ENCODE measurements around the gene ABHD12. TPM values are rescaled to one million over a fixed set of nuclear protein-coding genes. Genes with fewer than 3 reads are reported as not detected.

ABHD12 gene
- total RNA-seq, 2 donors from 2014 or later = 20.7 to 40.6 TPM

DNA sequence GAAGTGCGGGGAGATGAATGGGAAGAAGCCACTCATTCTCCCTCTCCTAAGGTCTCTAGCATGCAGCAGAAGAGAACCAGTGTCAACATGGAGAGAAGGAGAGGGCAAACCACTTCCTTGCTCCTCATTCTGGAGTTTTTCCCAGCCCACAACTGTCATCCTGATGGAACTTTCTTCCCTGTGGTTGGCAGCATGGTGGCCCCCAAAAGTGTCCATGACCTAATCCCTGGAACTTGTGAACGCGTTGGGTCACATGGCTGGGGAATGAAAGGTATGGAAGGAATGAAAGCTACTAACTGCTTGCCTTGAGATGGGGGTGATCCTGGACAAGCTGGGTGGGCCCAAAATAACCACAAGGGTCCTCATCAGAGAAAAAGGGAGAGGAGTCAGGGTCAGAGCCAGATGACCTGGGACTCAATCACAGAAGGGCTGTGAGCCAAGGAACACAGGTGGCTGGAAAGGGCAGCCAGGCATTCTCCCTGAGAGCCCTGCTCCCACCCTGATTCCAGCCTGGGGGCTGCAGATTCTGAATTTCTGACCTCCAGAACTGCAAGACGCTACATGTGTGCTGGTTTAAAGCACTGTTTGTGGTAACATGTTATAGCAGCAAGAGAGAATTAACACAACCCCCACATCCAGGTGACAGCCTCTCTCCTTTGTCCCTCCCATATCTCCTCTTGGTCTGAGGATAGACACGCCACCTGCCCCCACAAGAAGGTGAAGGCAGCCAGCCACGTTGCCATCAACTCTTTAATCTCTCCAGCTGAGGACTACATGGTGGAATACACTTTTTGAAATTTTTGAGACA is 79.5 kb downstream of the ABHD12 start:
- no peak for TF ChIP-seq CTCF (IDR thresholded peaks at IDR 0.05)
- no peak for DNase-seq (ENCODE audit: low spot score)

GRCh38 chr20:25310268-25310920 is 80.2 kb downstream of the ABHD12 start:
- Histone ChIP-seq H3K27me3 (no peaks in the 10 kb centered on the region), H3K36me3 (no peaks in the 10 kb centered on the region), H3K4me1 (peaks cover 0 to 31% of the 10 kb centered on the region in 2 donors), H3K27ac (peak overlapping the region; percentile 61 to 67), H3K9me3 (no peaks in the 10 kb centered on the region), H3K4me3 (peak overlapping the region in 1 of 2 donors; percentile 20)
- TF ChIP-seq CTCF (IDR thresholded peaks at IDR 0.05) = peak in 1 of 2 donors; percentile 59
- no peak for DNase-seq (ENCODE audit: low spot score)

More for the DNA sequence above, 79.5 kb downstream of the ABHD12 start:
- Histone ChIP-seq H3K4me1 (peaks cover 0 to 38% of the 10 kb centered on the region in 2 donors), H3K27ac (peak overlapping the region; percentile 61 to 67), H3K4me3 (peak overlapping the region in 1 of 2 donors; percentile 20), H3K9me3 (no peaks in the 10 kb centered on the region), H3K27me3 (no peaks in the 10 kb centered on the region), H3K36me3 (no peaks in the 10 kb centered on the region)

GRCh38 chr20:25309395-25310267 is 81.0 kb downstream of the ABHD12 start:
- DNase-seq (ENCODE audit: low spot score) = no peak
- H3K36me3 ChIP-seq = no peaks in the 10 kb centered on the region
- peaks cover 0 to 31% of the 10 kb centered on the region in 2 donors for H3K4me1 ChIP-seq
- H3K4me3 ChIP-seq = no peak overlapping the region
- TF ChIP-seq CTCF (IDR thresholded peaks at IDR 0.05) = no peak
- H3K27ac ChIP-seq = peak overlapping the region; percentile 61 to 67
- H3K9me3 ChIP-seq = no peaks in the 10 kb centered on the region
- no peaks in the 10 kb centered on the region for H3K27me3 ChIP-seq

- H3K27me3 ChIP-seq = no peaks in the 10 kb centered on the region
- DNase-seq (ENCODE audit: low spot score) = no peak
These were observed 81.8 kb downstream of the ABHD12 start for GRCh38 chr20:25308671-25309394.

More at GRCh38 chr20:25308671-25309394, 81.8 kb downstream of the ABHD12 start:
- Histone ChIP-seq H3K36me3 (no peaks in the 10 kb centered on the region), H3K9me3 (no peaks in the 10 kb centered on the region), H3K4me1 (peaks cover 0 to 31% of the 10 kb centered on the region in 2 donors), H3K27ac (peak overlapping the region in 1 of 2 donors; percentile 61), H3K4me3 (no peak overlapping the region)
- TF ChIP-seq CTCF (IDR thresholded peaks at IDR 0.05) = no peak
